Measurements from ENCODE around the gene UGT1A8. TPM values are rescaled to one million over a fixed set of nuclear protein-coding genes. Genes with fewer than 3 reads are reported as not detected.
"Not testable (repeated sequence)": the region's sequence is repeated elsewhere in the genome, so short reads cannot be mapped to it uniquely, and the experiment has no call there.

UGT1A8 gene
- under 1 TPM in 1 of 10 donors, not detected in 9; 0.11 TPM for total RNA-seq
- polyA plus RNA-seq = not detected
- long read RNA-seq, donor 1 = 0 reads
- long read RNA-seq, donor 2 = 0 reads
- long read RNA-seq, donor 3 = 0 reads

DNA sequence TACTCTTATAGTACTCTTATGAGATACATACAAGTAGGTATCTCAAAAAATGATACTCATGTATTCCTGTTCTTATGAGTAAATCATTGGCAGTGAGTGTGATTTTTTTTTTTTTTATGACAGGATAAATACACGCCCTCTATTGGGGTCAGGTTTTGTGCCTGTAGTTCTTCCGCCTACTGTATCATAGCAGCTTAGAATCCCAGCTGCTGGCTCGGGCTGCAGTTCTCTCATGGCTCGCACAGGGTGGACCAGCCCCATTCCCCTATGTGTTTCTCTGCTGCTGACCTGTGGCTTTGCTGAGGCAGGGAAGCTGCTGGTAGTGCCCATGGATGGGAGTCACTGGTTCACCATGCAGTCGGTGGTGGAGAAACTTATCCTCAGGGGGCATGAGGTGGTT, at the start of gene UGT1A8:
Gene UGT1A8, plus strand, starts transcription at position 158 of the 400 bp plus-strand sequence. Its CDS starts 75 bp downstream, at position 233.
- ATAC-seq; H3K27me3 ChIP-seq; intact Hi-C loops (cut with DNase I); H3K4me3 ChIP-seq; H3K27ac ChIP-seq; H3K4me1 ChIP-seq; DNase-seq; H3K36me3 ChIP-seq: not testable (repeated sequence)
- WGBS, 2 donors = 77 to 84% methylated on average over 5 of the region's 5 CpGs
- H3K9me3 ChIP-seq = peaks cover 0 to 26% (median 2%) of the 10 kb centered on the region in 11 donors

- ATAC-seq (no peak), DNase-seq (no peak)
- Histone ChIP-seq H3K27me3 (peaks cover 0 to 11% (median 0%) of the 10 kb centered on the region in 7 donors), H3K9me3 (no peaks in the 10 kb centered on the region), H3K36me3 (no peaks in the 10 kb centered on the region), H3K4me3 (no peak overlapping the region), H3K4me1 (no peaks in the 10 kb centered on the region), H3K27ac (no peak overlapping the region)
- WGBS, 2 donors = 41 to 59% methylated on average over 1 of the region's 1 CpG
- intact Hi-C loops (cut with DNase I) = no loop called here
- no peak for TF ChIP-seq CTCF (IDR thresholded peaks at IDR 0.05)
These were observed 46.4 kb upstream of the UGT1A8 start for GRCh38 chr2:233571001-233571400.

- ATAC-seq (no peak), DNase-seq (no peak)
- Histone ChIP-seq H3K9me3 (no peaks in the 10 kb centered on the region), H3K27me3 (peaks cover 0 to 11% (median 0%) of the 10 kb centered on the region in 7 donors), H3K27ac (no peak overlapping the region), H3K36me3 (no peaks in the 10 kb centered on the region), H3K4me1 (no peaks in the 10 kb centered on the region), H3K4me3 (no peak overlapping the region)
- intact Hi-C loops (cut with DNase I) = no loop called here
- TF ChIP-seq CTCF (IDR thresholded peaks at IDR 0.05) = no peak
- WGBS, 2 donors = 83 to 99% methylated on average over 2 of the region's 2 CpGs
These were observed 46.0 kb upstream of the UGT1A8 start for GRCh38 chr2:233571462-233571861.

DNA sequence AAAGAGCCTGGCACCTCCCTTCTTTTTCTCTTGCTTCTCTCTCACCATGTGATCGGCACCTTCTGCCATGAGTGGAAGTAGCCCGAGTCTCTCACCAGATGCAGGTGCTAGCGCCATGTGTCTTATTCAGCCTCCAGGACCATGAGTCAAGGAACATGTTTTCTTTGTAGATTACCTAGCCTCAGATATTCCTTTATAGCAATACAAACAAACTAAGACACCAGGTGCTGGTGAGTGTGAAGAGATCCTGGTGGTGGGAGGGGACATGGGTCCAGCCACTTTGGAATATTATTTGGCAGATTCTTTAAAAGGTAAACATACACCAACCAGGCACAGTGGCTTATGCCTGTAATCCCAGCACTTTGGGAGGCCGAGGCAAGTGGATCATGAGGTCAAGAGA, 45.0 kb upstream of the UGT1A8 start:
- Histone ChIP-seq H3K27ac (no peak overlapping the region), H3K36me3 (no peaks in the 10 kb centered on the region), H3K9me3 (no peaks in the 10 kb centered on the region), H3K27me3 (peaks cover 0 to 11% (median 0%) of the 10 kb centered on the region in 7 donors), H3K4me1 (no peaks in the 10 kb centered on the region), H3K4me3 (no peak overlapping the region)
- WGBS, 2 donors = 78 to 85% methylated on average over 4 of the region's 4 CpGs
- TF ChIP-seq CTCF (IDR thresholded peaks at IDR 0.05) = no peak
- DNase-seq (no peak), ATAC-seq (no peak)
- intact Hi-C loops (cut with DNase I) = no loop called here

DNA sequence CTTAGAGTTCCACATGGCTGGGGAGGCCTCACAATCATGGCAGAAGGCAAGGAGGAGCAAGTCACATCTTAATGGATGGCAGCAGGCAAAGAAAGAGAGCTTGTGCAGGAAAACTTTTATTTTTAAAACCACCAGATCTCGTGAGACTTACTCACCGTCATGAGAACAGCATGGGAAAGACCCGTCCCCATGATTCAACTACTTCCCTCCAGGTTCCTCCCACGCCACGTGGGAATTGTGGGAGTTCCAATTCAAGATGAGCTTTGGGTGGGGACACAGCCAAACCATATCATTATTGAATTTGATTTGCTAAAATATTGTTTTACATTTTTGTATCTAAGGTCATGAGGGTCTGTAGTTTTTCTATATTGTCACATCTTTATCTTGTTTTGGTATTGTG, 40.1 kb upstream of the UGT1A8 start:
- H3K9me3 ChIP-seq; DNase-seq; ATAC-seq; H3K36me3 ChIP-seq; H3K4me1 ChIP-seq; H3K27ac ChIP-seq; H3K4me3 ChIP-seq; H3K27me3 ChIP-seq; intact Hi-C loops (cut with DNase I): not testable (repeated sequence)
- WGBS, 2 donors = 48 to 52% methylated on average over 5 of the region's 5 CpGs

GRCh38 chr2:233583217-233583965, 34.0 kb upstream of the UGT1A8 start:
- DNase-seq; H3K4me1 ChIP-seq; ATAC-seq; intact Hi-C loops (cut with DNase I); H3K27ac ChIP-seq; H3K4me3 ChIP-seq; H3K36me3 ChIP-seq; H3K9me3 ChIP-seq: not testable (repeated sequence)
- WGBS, 2 donors = 75 to 77% methylated on average over 32 to 35 of the region's 35 CpGs
- H3K27me3 ChIP-seq = peaks cover 0 to 22% (median 4%) of the 10 kb centered on the region in 7 donors

Data from heart right ventricle (tissue), 16 donors.